Skeletal muscle tissue (tissue), 4 donors: ENCODE measurements around the gene REG4. TPM values are rescaled to one million over a fixed set of nuclear protein-coding genes. Genes with fewer than 3 reads are reported as not detected.
"Not testable (repeated sequence)": the region's sequence is repeated elsewhere in the genome, so short reads cannot be mapped to it uniquely, and the experiment has no call there.

Source experiments
- H3K27ac ChIP-seq: one replicate; pipeline ENCODE4 v1.7.0; 2013; ENCODE audit warnings: mild to moderate bottlenecking, low read depth, low read length, inconsistent platforms
- H3K27me3 ChIP-seq, 3 donors: one replicate each; pipeline ENCODE4 v1.7.0; 2013; ENCODE audit warnings: low read length in 3 of 3; ENCODE audit not compliant: control insufficient read depth in 3 of 3, insufficient read depth in 3 of 3
- H3K36me3 ChIP-seq, 3 donors: one replicate each; pipeline ENCODE4 v1.7.0; 2013; ENCODE audit warnings: low read length in 3 of 3; ENCODE audit not compliant: control insufficient read depth in 3 of 3, insufficient read depth in 3 of 3
- H3K4me1 ChIP-seq, 3 donors: one replicate each; pipeline ENCODE4 v1.7.0; 2013; ENCODE audit warnings: low read length in 3 of 3, mild to moderate bottlenecking in 3 of 3; ENCODE audit not compliant: control insufficient read depth in 3 of 3, insufficient read depth in 3 of 3
- H3K4me3 ChIP-seq, 3 donors: one replicate each; pipeline ENCODE4 v1.7.0; 2013; ENCODE audit warnings: low read length in 3 of 3
- H3K9ac ChIP-seq, 3 donors: one replicate each; pipeline ENCODE4 v1.7.0; 2013; ENCODE audit warnings: low read length in 3 of 3, mild to moderate bottlenecking in 3 of 3, moderate library complexity in 2 of 3, low read depth in 1 of 3
- H3K9me3 ChIP-seq, 3 donors: one replicate each; pipeline ENCODE4 v1.7.0; 2013; ENCODE audit warnings: low read length in 3 of 3; ENCODE audit not compliant: control insufficient read depth in 3 of 3
- total RNA-seq: library from RNA; depleted of rRNA; stranded (reverse); fragments of >200 nt; gene quantifications from one replicate; pipeline ENCODE4 v1.2.3, GENCODE V29; 2014
- donor health status: Osteomylitis.

Gene REG4
- total RNA-seq, 1 donor from 2014 or later, result not detected

- H3K4me3 ChIP-seq, result no peak overlapping the region
- no peak overlapping the region for H3K27ac ChIP-seq
- no peaks in the 10 kb centered on the region for H3K36me3 ChIP-seq
- H3K4me1 ChIP-seq, result no peaks in the 10 kb centered on the region
- no peak overlapping the region for H3K9ac ChIP-seq
- peaks cover 0 to 3% (median 0%) of the 10 kb centered on the region in 3 donors for H3K27me3 ChIP-seq
- no peaks in the 10 kb centered on the region for H3K9me3 ChIP-seq
These were observed 19.8 kb upstream of the REG4 start for GRCh38 chr1:119831027-119831426.

GRCh38 chr1:119829625-119830024, 18.4 kb upstream of the REG4 start:
- Histone ChIP-seq H3K4me1 (no peaks in the 10 kb centered on the region), H3K9me3 (no peaks in the 10 kb centered on the region), H3K27ac (no peak overlapping the region), H3K27me3 (no peaks in the 10 kb centered on the region), H3K4me3 (no peak overlapping the region), H3K9ac (no peak overlapping the region), H3K36me3 (no peaks in the 10 kb centered on the region)

- not testable (repeated sequence) for H3K4me3 ChIP-seq, H3K27ac ChIP-seq, H3K9ac ChIP-seq, H3K36me3 ChIP-seq, H3K27me3 ChIP-seq, H3K9me3 ChIP-seq, H3K4me1 ChIP-seq
These were observed 17.7 kb upstream of the REG4 start for GRCh38 chr1:119829006-119829405.

DNA sequence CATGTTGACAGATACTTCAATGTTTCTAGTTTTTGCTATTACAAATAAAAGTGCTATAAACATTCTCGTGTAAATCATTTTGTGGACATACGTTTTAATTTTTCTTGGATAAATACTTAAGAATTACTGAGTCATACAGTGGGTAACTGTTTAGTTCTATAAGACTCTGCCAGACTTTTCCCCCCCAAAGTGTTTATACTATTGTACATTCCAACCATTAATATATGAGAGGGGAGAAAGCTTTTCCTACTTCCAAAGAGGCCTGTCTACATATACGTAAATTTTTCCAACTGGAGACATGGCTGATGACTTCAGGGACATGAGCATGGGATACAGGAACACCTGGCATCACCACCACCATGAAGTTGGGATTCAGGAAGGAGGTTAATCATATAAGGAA, 17.0 kb upstream of the REG4 start:
- Histone ChIP-seq H3K27ac (no peak overlapping the region), H3K36me3 (no peaks in the 10 kb centered on the region), H3K27me3 (no peaks in the 10 kb centered on the region), H3K9ac (no peak overlapping the region), H3K9me3 (no peaks in the 10 kb centered on the region), H3K4me1 (no peaks in the 10 kb centered on the region), H3K4me3 (no peak overlapping the region)

DNA sequence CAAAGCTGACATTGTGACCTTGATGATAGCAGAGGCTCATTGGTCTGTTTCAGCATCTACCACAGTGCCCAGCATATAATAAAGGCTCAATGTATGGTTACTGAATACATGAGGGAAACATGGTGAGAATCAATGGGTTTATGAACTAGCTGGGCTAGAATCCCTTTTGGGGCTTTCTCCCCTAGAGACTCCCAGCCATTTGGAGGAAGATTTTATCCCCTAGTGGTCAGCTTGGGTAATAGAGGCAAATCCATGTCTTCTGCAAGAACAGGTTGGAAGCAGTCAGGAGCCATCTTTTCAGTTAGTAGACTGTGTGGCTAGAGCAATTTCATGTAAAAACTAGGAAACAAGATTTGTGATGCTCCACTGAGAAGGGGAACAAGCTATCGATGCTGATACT, 15.8 kb upstream of the REG4 start:
- H3K4me1 ChIP-seq, result no peaks in the 10 kb centered on the region
- H3K9ac ChIP-seq, result no peak overlapping the region
- no peaks in the 10 kb centered on the region for H3K9me3 ChIP-seq
- H3K27ac ChIP-seq, result no peak overlapping the region
- no peaks in the 10 kb centered on the region for H3K36me3 ChIP-seq
- no peak overlapping the region for H3K4me3 ChIP-seq
- H3K27me3 ChIP-seq, result peaks cover 0 to 5% (median 0%) of the 10 kb centered on the region in 3 donors

DNA sequence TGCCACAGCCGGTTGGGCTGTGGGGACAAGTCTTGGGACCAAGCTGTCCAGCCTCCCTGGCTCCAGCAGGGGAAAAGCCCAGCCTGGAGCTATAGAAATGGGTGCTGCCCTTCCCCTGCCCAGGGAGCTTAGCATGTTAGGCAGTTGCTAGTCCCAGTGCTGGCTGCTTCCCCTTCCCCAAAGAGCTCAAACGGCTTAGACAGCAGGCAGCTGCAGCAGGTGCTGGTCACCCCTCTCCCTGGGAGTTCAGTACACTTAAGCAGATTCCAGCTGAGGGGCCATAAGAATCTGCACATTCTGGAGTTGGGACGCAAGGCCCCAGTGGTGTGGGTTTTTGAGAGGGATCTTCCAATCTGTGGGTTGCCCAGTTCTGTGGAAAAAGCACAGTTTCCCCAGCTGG, 11.1 kb upstream of the REG4 start:
- Histone ChIP-seq H3K9me3 (no peaks in the 10 kb centered on the region), H3K36me3 (no peaks in the 10 kb centered on the region), H3K27me3 (peaks cover 0 to 5% (median 5%) of the 10 kb centered on the region in 3 donors), H3K4me1 (no peaks in the 10 kb centered on the region), H3K4me3 (no peak overlapping the region), H3K27ac (no peak overlapping the region), H3K9ac (no peak overlapping the region)

DNA sequence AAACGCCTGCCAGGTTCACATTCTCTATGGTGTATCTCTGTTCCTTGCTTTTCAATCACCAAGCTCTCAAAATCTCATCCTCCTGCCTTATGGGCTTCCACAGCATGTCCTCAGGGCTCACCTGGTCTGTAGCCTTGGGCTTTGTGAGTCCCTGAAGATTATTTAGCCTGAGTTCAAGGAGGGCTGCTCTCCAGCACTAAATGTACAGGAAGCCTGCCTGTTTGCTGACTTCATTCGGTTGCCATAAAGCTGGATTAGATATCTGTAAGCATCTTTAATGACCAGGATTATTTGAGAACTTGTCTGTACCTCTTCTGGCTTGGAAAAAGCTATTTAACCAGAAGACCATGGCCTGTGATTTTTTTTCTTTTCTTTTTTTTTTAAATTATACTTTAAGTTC, 6.9 kb upstream of the REG4 start:
- Histone ChIP-seq H3K27ac (no peak overlapping the region), H3K4me1 (no peaks in the 10 kb centered on the region), H3K4me3 (no peak overlapping the region), H3K27me3 (peaks cover 0 to 8% (median 7%) of the 10 kb centered on the region in 3 donors), H3K9me3 (no peaks in the 10 kb centered on the region), H3K9ac (no peak overlapping the region), H3K36me3 (no peaks in the 10 kb centered on the region)

GRCh38 chr1:119816407-119816806, 5.1 kb upstream of the REG4 start:
- Histone ChIP-seq H3K27me3 (peaks cover 0 to 3% (median 2%) of the 10 kb centered on the region in 3 donors), H3K36me3 (no peaks in the 10 kb centered on the region), H3K9ac (no peak overlapping the region), H3K4me3 (no peak overlapping the region), H3K9me3 (no peaks in the 10 kb centered on the region), H3K27ac (no peak overlapping the region), H3K4me1 (no peaks in the 10 kb centered on the region)

GRCh38 chr1:119815928-119816327, 4.7 kb upstream of the REG4 start:
- Histone ChIP-seq H3K4me3 (no peak overlapping the region), H3K27ac (no peak overlapping the region), H3K4me1 (no peaks in the 10 kb centered on the region), H3K27me3 (peaks cover 0 to 3% (median 2%) of the 10 kb centered on the region in 3 donors), H3K9me3 (no peaks in the 10 kb centered on the region), H3K36me3 (no peaks in the 10 kb centered on the region), H3K9ac (no peak overlapping the region)

DNA sequence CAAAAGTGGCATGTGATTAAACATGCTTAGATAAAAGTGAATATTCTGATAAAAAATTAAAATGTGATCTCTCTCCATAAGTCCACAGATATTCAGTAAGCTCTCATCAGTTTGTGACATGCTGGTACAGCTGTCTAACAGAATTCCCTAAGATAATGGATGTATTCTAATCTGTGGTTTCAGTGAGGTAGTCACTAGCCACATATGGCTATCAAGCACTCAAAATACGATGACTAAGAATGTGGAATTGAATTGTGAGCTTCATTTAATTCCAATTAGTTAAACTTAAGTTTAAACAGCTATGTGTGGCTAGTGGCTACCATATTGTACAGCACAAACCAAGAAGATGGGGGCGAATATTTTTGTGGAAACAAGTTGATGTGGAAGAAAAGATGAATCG, 4.1 kb upstream of the REG4 start:
- Histone ChIP-seq H3K36me3 (no peaks in the 10 kb centered on the region), H3K9me3 (no peaks in the 10 kb centered on the region), H3K9ac (no peak overlapping the region), H3K4me1 (no peaks in the 10 kb centered on the region), H3K27ac (no peak overlapping the region), H3K4me3 (no peak overlapping the region), H3K27me3 (peaks cover 0 to 3% (median 2%) of the 10 kb centered on the region in 3 donors)

DNA sequence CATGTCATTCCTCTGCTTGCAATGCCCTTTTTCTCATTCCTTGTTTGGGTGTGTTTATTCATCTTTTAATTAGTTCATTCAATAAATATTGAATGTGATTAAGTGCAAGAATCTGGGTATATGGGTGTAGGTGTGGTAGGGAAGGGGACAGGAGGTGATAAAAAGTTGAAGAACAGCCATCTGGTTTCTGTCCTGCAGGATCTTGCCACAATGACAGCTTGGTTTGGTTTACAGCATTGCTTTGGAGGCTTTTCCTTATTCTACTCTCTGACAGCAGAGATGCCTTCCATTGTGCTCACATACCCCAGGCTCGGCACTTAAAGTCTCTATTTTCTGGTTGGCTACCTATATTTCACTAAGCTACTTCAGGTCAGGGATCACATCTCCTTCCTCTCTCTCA, 3.0 kb upstream of the REG4 start:
- no peaks in the 10 kb centered on the region for H3K36me3 ChIP-seq
- H3K4me3 ChIP-seq, result no peak overlapping the region
- no peaks in the 10 kb centered on the region for H3K9me3 ChIP-seq
- no peaks in the 10 kb centered on the region for H3K4me1 ChIP-seq
- H3K27me3 ChIP-seq, result peaks cover 0 to 3% (median 2%) of the 10 kb centered on the region in 3 donors
- H3K27ac ChIP-seq, result no peak overlapping the region
- no peak overlapping the region for H3K9ac ChIP-seq
